Mammary epithelial cell (primary cell): Measurements from ENCODE around the gene DRD4.

Experiments used
- CTCF ChIP-seq, 2 donors: IDR thresholded peaks in 1 of 2; conservative IDR thresholded peaks in 1 of 2; 2 replicates each; pipeline ENCODE4 v1.5.1; 2011 to 2012; ENCODE audit warnings: inconsistent platforms in 2 of 2, low read length in 2 of 2, mild to moderate bottlenecking in 2 of 2, control low read depth in 1 of 2, low read depth in 1 of 2; ENCODE audit not compliant: insufficient read depth in 1 of 2; ENCODE audit errors: extremely low read depth in 1 of 2
- EZH2 ChIP-seq: IDR thresholded peaks from 2 replicates; pipeline ENCODE4 v1.6.1; 2012; ENCODE audit warnings: low read length, inconsistent platforms, borderline replicate concordance

- TF ChIP-seq CTCF (conservative IDR thresholded peaks at IDR 0.05 in 1 of 2, IDR thresholded peaks at IDR 0.05 in 1 of 2; ENCODE audit: extremely low read depth in 1 of 2, insufficient read depth in 1 of 2, low read depth in 1 of 2, low read length in 2 of 2) (no peak), EZH2 (no peak)
Observed at GRCh38 chr11:643366-643765, 6.3 kb downstream of the DRD4 start.
